Midbrain (tissue), 1 donor: Measurements from ENCODE around the gene SPRY4.
"Not testable (repeated sequence)": the region's sequence is repeated elsewhere in the genome, so short reads cannot be mapped to it uniquely, and the experiment has no call there.

ENCODE experiments used
- DNase-seq: peaks from one replicate; lab custom pipeline; 2025; lab: John Stamatoyannopoulos, UW

Gene SPRY4

DNA sequence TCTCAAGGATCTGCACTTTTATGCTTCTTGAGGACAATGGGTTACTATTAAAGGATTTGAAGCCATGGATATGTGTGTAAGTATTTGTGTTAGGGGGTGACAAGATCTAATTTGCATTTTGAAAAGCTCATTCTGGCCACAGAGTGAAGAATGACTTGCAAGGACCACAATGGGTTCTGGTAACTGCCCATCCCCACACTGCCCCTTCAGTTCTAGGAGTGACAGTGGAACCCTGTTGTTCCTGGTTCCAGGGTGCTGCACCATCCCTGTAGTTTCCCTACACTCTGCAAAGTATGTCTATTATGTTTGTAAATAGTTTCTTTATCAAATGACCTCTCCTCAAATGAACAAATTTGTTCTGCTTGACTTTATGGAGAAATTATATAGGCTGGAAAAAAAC, 9.7 kb upstream of the SPRY4 start:
- no peak for DNase-seq

DNA sequence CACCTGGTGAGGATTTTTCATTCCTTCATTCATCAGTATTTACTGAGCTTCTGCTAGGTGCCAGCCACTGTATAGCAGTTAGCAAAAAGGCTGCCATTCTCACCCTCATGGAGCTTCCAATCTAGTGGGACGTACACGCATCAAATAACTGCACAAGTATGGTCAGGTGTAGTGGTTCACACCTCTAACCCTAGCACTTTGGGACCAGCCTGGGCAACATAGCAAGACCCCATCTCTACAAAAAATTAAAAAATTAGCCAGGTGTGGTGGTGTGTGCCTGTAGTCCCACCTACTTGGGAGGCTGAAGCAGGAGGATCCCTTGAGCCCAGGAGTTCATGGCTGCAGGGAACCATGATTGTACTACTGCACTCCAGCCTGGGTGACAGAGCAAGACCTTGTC, 8.9 kb upstream of the SPRY4 start:
- not testable (repeated sequence) for DNase-seq

DNA sequence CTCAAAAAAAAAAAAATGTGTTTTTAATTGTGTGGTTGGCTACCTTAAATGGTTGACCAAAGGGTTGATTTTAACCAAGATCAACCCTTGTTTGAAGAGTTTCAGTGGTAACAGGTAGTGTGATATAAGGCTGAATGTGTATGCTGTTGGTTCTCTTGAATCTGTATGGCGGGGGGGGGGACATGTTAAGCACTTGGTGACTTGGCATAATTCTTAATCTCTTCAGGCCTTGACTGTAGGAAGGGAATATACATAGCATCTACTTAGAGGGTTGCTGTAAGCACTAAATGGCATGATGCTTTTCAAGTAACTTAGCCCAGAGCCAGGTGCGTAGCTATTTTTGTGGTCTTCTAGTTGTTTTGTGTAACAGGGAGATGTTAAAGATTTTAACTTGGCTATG, 5.6 kb upstream of the SPRY4 start:
- no peak for DNase-seq

DNA sequence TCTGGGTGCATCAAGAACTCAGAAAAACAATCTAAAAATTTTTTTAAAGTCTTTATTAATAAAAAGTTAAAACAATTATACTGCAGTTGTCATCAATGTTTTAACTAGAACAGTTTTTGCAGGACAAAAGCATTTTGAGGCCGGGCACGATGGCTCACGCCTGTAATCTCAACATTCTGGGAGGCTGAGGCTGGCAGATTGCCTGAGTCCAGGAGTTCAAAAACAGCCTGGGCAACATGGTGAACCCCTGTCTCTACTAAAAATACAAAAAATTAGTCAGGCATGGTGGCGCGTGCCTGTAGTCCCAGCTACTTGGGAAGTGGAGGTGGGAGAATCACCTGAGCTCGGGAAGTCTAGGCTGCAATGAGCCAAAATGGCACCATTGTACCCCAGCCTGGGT, 5.2 kb upstream of the SPRY4 start:
- no peak for DNase-seq

DNA sequence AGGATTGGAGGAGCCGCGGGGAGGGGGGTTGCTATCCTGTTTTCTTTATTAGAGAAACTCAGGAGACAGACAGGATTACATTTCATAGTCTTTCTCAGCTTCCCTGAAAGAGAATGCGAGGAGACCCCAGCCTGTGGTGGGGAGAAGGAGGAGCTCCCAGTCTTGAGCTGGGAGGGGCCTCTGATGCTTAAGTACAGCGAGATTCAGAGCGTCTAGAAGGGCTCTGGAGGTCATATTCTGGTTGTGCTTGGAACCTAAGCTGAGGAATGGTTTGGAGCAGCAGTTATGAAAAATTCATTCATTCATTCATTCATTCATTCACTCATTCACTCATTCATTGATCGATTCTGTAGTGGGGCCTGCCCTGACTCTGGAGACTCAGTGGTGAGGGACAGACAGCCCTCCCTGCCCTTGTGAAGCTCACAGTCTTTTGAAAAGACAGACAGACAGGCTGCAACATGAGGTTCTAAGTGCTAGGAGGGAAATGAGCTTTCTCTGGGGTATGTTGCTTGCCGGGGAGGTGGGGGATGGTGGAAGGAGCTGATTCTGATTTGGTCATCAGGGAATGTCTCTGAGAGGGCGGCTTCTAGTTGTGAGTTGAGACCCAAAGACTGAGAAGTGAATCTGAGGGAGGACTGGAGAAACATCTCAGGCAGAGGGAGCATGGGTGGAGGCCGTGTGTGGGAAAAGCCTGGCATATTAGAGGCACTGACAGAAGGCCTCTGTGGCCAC, 2.5 kb upstream of the SPRY4 start:
- no peak for DNase-seq

DNA sequence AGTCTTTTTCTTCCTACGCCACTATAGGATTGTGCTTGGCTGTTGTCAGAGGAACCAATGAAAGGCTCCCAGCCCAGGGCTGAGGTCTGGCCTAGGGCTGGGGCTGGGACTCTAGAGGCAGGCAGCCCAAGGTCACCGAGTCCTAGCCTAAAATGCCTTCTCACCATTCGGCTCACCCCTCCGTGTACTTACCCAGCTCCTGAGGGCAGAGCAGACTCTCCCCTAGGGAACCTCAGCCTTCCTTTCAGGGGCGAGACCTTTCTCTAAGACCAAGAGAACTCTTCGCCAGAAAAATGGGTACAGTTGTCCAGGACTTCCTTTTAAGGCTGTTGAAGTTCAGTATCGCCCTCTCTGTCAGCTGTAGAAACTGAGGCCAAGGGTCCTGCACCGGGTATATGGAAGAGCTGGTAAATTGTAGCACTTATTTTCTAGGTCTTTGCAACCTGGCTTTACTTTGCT, 1.7 kb upstream of the SPRY4 start:
- DNase-seq, result no peak

DNA sequence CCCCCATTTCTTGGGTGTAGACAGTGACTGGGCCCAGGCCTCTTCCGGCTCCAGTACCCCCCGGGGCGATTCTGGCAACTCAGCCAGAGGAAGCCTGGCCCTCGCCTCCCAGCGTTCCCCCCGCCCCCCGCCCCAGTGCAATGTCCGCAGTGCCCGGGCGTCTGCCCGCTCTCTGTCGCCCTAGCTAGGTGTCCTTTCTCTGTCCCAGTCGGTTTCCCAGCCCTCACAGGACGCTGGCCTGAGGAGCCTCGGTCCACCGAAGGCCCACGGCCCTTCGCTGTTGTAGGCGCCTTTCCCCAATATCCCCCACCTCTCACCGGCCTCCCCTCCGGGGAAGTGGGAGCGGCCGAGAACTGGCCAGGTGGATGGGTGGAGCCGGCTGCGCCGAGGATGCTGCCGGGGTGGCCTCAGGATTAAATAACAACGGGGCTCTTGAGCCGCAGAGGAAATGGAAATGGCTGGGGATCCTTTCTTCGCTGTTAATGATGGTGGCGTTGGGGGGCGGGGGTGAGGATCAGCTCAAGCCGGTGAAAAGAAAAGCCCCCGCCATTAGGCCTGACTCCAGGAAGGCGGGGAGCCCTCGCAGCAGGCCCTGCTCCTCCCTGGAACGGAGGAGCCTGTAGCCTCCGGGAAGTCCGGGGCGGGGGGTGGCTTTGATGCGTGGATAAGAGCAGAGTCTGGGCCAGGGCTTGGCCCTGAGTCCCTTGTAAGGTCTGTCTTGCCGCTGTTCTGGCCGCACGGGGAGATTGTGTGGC, 1.1 kb upstream of the SPRY4 start:
- DNase-seq, result no peak

DNA sequence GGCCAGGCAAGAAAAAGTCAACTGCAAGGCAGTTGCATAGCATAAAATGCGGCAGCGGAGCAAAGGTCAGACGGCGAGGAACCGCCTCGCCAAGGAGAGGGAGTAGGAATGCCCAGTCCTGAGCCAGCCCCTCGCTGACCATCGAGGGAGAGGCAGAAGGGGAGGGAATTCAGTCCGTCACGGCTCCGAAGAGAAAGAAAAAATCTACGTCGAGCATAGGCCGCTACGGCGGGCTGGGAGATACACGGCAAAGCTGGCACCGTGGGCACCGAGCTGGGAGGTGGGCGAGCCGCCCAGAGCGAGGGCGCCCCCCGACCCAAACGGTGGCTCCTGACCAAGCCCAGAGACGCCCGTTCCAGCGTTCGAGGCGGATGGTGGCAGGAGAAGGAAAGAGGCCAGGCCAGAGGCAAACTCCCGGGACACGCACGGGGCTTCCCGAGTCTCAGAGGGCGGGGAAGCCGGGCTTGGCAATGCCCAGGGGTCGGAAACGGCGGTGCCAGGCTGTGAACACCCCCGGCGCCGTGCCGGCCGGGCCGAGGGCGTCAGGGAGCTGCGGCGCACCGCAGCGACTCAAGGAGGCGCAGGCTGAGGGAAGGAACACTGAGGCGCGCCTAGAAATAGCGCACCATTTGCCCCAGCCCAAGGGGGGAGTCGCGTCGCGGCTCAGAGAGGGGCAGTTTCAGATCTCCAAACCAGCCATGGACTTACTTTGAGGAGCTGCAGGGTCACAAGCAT, 518 bp downstream of the SPRY4 start:
- DNase-seq, result no peak

DNA sequence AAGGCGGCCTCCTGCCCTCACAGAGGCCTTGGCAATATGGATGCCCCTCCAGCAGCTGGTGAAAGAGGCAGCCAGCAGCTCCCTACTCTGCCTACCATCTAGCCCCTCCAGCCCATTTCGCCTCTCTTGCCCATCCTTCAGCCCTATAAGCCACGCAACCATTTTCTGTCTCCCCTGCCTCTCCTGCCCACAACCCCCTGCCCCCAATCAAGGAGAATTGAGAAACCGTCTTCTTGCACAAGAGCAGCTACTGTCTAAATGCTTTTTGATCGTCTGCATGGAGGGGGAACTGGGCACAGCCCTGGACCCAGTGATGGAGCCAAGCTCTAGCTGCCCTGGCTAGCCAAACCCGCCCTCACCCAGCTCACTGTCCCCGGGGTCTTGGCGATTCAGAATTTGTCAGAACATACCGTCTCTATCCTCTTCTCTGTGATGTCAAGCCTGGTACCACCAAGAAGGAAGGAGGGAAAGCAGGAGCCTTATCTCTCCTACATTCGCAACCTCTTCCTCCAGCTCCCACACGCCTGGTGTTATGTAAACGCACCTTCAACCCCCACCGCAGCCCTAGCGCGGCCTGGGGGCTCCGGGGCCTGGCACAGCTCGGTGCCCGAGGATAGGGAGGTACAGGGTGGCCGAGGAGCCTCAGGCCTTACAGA, 1.2 kb downstream of the SPRY4 start:
- no peak for DNase-seq

DNA sequence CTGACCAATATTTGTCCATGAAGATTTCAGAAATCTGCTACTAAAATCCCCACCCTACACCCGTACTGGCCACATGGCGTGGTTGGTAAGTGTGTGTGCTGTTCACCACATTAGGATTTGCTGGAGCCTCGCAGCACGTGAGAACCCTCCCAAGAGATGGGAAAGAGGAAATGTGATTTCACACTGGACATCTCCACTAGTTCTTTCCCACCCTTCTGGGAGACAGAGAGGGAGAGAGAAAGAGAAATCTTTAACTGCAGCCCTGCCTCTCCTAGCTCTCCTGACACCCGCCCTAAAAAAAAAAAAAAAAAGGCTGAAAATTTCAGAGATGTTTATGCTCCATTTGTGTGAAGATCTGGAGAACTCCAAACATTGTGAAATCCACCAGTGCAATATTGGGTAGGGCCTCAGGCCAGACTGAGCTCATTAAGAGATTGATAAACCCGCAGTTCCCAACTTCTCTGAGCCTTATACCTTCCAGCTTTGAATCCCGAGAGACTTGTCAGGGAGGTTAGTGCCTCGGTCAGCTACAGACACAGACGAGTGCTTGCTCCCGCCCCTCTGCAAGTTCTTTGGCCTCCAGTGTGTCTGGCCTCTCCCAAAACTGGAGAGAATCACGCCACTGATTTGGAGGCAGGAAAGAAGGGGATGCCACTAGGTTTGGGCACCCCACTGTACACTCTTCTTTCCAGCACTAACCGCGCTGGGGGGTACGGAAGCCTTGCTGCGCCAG, 1.9 kb downstream of the SPRY4 start:
- DNase-seq, result no peak

DNA sequence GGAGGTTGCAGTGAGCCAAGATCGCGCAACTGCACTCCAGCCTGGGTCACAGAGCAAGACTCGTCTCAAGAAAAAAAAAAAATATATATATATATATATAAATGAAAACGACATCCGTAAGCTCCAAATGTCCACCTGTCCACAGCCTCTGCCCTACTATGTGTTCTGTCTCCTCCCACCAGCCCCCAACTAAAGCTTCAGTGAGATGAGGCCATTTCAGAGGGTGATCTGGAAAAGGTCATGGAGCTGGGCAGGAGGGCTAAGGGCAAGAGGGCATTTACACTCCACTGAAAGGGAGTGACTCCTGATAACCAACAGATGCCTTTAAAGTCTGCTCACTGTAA, 2.4 kb downstream of the SPRY4 start:
- DNase-seq, result no peak

DNA sequence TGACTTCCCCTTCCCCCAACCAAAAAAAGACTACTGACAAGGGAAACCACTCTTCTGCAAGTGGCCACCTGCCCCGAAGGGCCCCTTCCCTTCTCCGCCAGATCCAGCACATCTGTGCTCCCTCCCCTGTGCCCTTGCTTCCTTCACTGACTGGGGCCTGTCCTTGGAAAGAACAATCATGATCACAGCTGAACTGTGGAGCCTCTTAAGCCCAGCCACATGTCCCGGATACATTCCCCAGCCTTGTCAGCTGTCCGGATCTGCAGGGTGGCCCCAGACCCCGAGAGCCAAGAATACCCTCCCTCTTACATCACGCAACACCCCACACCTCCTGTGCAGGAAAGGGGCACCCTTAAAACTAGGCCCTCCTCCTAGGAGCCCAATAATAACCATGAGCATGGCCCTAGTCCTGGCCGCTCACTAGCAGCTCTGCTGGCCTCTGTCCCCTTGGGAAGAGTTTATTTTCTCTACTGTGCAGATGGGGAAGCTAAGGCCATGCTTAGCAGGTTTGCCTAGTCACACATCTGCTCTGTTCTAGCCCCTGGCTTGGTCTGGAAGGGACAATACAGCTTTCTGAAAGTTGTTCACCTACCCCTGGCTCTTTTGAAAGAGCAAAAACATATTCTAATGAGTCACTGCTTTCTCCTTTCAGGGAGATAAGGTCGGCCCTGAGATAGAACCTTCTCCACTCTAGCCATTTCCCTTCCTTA, 3.8 kb downstream of the SPRY4 start:
- DNase-seq, result no peak

DNA sequence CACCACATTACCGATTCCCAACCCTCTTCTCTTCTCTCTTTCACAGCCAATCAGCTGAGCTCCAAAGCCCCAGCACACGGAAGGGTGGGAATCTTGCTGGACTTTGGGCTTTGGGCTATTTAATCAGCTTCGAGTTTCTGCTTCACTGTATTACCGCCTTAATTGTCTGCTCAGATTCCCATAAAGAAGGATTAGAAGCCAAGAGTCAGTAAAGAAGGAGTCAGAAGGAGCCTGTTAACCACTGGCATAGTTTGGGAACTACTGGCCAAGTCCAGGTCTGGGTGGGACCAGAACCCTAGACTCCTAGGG, 4.4 kb downstream of the SPRY4 start:
- no peak for DNase-seq

DNA sequence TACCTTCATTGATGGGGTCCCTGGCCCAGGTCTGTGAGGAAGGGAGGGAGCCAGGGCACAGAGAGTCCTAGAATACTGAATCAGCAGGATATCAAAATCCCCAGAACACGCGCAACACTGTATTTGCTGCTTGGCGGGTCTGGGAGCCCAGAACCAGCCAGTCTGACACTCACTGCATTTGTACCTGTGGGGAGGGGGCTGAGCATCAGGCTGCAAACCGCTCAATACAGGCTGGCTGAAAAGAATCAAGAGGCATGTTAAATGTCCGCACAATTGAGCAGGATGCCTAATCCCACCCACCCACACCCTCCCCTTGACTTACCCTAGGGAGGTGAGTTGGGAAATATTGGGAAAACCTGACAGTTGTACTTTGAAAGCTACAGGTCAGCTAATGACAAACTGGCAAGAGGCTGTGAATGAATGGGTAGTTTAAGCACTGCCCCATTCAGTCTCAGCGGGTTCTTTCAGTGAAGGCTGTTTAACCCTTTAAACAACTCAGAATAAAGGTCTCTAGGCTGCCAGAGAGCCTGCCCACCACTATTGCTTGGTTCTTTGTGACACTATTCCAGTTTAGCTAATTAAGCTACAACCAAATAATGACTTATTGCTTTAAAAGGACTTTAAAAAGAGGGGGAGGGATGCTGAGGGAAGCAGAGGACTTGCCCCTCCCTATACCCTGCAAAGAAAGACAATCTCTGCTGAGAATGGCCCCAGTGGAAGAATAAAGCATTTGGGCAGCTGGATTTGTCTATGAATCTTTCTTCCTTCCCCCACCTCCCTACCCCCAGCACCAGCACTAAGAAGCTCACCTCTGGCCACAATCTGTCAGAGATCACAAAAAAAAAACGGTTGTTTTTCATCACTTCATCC, 5.0 kb downstream of the SPRY4 start:
- no peak for DNase-seq

DNA sequence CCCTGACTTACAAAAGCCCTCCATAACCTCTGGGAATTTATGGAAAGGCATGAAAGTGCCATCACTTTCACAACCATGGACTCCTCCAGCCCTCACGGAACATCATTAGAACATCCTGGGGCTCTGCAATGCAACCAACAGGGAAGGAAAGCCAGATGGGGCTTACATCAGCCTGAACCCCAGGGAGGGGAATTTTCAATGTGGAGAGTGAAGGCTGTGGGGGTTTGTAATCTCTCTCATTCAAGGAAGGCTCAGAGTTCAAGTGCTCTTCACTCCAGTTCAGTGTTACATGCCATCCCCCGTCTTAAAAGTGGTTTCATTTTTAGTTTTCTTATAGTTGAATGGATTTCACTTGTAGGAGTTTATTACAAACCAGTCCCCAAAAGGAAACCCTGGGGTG, 5.7 kb downstream of the SPRY4 start:
- no peak for DNase-seq

DNA sequence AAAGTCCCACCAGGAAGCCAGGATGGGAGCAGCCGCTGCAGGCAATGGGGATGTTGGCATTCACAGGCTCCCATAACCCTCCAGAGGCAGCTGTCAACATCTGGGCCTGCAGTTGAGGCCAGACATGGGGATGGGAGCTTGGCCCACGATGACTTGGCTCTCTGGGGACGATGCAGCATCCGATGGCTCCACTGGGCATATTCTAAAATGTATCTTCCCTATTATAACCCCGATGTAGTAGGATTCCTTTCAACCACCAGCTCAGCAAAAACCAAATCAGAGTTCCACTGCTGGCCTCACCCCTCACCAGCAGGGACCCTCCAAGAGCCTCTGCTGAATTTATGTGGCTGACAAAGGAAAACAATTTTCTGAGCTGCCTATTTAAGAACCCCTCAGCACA, 7.1 kb downstream of the SPRY4 start:
- DNase-seq, result no peak

DNA sequence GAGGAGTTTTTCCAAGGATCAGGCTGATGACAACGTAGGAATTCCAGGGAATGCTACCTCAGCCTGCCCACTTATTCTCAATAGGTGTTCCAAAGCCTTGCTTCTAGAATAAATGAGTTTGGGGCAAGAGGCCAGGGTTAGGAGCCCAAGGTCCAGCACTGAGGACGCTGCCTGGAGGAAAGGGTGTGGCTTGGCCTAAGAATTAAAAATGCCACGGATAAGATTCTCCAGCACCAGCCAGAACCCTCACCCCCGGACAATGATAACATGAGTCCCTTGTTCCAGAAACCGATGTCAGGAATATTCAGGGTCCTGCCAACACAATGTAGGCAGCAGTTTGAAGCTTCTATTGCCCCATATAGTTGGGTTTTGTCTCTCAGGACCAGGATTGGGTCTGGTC, 7.6 kb downstream of the SPRY4 start:
- no peak for DNase-seq

DNA sequence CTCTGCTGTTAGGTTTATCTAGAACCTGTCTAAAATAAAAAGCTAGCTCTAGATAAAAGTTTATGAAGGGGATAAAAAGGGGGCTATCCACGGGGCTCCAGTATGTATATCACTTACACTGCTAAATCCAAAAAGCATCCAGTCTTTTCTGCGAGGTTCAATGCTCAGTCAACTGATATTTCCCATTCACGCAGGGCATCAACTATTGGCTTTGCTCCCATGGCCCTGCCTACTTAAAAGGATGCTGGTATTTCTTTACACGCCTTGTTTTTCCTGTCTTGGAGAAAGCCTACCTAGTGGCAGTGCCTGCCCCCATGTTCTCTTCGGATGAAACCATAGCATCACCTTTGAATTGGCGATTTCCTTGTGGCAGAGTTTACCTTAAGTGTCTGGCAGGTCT, 8.1 kb downstream of the SPRY4 start:
- no peak for DNase-seq

DNA sequence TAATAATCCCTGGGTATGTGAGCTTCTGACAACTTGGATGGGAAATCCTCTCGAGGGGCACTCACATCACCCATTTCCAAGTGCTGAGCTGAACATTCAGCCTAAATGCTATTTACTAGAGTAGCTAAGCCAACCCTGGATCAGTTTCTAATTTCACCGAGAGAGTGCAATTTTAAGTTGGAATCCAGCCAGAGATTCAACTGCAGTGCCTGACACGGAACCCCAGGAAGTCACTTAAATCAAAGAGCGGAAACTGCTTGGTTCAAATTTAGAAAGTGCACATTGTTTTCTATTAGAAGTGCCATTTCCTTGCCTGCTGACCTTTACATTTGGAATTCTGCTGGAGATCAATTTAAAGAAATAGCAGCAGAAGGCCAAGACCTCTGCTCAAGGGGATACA, 8.8 kb downstream of the SPRY4 start:
- no peak for DNase-seq

DNA sequence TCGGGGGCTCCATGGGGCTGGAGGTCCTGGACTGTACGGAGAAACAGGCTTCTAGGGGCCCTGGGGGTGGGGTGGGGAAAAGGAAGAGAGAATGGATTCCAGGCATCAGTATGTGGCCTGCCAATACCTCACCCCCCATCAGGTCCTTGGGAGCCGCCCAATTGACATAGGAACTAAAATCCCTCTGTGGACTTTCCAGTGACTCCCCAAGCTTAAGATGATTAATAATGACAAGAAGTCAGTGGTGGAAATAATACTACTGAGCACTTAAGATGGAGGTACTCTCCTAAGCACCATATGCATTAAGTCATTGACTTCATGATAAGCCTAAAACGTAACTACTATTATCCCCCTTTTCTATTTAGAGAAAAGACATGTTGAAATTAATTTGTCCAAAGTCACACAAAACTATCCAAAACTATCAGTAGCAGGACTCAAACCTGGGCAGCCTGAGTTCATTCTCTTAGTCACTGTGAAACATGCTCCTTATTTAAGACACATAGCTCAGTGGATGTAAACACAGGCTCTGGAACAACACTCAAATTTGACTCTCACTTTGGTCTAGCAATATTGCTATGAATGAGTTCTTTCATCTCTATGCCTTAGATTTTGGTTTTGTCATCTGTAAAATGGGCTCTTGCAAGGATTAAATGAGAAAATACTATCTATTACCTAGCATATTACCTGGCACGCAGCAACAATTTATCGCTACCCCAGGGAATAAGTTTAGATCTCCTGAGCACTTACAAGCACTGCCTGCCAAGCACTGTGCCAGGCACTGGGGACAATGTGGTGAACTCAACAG, 9.5 kb downstream of the SPRY4 start:
- DNase-seq, result no peak
